ENCODE measurements around the gene IRS2.

- TF ChIP-seq CTCF (IDR thresholded peaks at IDR 0.05; ENCODE audit: insufficient read depth, low read depth, low read length) (no peak), EZH2 (IDR thresholded peaks at IDR 0.05; ENCODE audit: insufficient read depth, low read length) (no peak)
Measured at GRCh38 chr13:109790086-109790485, 3.7 kb upstream of the IRS2 start.

Measured in astrocyte (in vitro differentiated cells and primary cell).